ENCODE data around the gene WARS2.

DNA sequence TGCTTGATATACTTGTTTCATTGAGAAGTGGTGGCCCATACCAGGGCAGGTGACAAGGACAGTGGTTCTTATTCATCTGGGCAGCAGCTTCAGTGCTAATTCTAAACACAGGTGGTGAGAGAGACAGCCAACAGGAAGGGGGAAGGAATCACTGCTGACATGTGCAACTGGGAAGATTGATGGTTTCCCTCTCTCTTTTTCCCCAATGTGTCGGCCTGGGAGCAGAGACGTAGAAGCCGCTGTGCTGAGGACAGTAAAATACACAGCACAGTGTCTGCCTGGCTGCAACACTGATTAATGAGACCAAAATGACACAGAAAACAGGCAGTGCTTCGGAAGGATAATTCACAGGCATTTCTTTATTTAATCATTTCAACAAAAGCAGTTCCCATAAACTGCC, 48.8 kb downstream of the WARS2 start:
- no peak for TF ChIP-seq HDGF (IDR thresholded peaks at IDR 0.05; ENCODE audit: borderline replicate concordance)
- no peak for TF ChIP-seq ELF4 (IDR thresholded peaks at IDR 0.05)
- TF ChIP-seq, protein P1, sequence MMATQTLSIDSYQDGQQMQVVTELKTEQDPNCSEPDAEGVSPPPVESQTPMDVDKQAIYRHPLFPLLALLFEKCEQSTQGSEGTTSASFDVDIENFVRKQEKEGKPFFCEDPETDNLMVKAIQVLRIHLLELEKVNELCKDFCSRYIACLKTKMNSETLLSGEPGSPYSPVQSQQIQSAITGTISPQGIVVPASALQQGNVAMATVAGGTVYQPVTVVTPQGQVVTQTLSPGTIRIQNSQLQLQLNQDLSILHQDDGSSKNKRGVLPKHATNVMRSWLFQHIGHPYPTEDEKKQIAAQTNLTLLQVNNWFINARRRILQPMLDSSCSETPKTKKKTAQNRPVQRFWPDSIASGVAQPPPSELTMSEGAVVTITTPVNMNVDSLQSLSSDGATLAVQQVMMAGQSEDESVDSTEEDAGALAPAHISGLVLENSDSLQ (IDR thresholded peaks at IDR 0.05): no peak
- no peak for TF ChIP-seq FOXM1 (IDR thresholded peaks at IDR 0.05; ENCODE audit: borderline replicate concordance)
- TF ChIP-seq TARDBP (IDR thresholded peaks at IDR 0.05): no peak
- no peak for TF ChIP-seq SP1 (IDR thresholded peaks at IDR 0.05)
- TF ChIP-seq SUZ12 (IDR thresholded peaks at IDR 0.05): no peak

Data from HEK293T (cell line).